HG03095 (cell line): Measurements from ENCODE around the gene ATP8A2.

Experiments used
- ATAC-seq: cut with Tn5 transposase; IDR thresholded peaks from one replicate; pipeline ENCODE4 v1.9.1; 2021; ENCODE audit warnings: moderate library complexity; ENCODE audit not compliant: unreplicated experiment

Gene ATP8A2

DNA sequence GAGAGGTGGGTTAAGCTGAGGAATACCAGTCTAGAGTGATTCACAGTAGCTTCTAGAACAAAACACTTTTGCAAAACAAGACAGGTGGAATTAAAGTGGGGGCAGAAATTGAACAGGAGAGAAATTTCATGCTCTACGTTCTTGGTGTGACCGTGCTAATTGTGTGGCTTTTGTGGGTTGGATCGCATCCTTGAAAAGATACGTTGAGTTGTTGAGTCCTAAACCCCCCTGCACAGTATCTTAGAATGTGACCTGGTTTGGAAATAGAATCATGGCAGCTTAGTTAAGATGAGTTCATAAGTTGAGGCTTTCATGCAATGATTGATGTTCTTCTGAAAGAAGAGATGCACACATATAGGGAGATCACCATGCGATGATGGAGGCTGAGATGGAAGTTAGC, 308.2 kb downstream of the ATP8A2 start:
- ATAC-seq = no peak

DNA sequence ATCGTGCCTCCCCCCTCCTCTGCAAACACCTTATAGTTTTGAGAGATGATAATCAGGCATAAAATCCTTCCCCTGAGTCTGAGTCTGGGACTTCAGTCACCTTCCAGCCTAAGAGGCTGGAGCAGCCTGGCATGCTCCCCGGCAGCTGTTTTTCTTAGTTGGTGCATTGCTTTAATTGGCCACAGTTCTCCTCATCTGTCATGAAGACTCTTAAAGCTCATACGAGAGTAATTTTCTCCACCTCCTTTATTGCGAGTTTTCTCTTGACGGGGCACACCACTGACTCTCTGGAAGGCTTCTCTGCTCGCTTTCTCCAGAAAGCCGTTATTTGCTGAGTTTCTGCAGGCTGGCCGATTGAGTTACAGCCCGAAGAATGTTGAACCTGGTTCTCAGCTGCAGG, 310.5 kb downstream of the ATP8A2 start:
- ATAC-seq = no peak

DNA sequence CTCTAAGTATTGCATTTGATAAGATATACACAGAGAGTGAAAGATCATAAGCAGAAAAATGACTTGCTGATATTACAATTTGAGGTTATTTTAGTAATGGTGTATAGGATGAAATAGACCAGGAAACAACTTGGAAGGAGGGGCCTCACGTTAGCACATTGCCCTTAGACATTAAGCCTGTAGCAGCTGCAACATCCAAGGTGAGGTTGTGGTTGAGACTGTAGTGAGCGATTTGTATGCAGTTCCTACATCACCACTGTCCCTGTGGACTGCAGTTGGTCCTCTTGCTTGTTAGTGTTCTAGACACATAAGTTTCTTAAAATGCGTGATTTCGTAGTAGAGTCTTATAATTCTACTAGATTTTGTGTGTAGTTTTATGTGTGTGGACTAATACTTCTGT, 311.3 kb downstream of the ATP8A2 start:
- no peak for ATAC-seq

DNA sequence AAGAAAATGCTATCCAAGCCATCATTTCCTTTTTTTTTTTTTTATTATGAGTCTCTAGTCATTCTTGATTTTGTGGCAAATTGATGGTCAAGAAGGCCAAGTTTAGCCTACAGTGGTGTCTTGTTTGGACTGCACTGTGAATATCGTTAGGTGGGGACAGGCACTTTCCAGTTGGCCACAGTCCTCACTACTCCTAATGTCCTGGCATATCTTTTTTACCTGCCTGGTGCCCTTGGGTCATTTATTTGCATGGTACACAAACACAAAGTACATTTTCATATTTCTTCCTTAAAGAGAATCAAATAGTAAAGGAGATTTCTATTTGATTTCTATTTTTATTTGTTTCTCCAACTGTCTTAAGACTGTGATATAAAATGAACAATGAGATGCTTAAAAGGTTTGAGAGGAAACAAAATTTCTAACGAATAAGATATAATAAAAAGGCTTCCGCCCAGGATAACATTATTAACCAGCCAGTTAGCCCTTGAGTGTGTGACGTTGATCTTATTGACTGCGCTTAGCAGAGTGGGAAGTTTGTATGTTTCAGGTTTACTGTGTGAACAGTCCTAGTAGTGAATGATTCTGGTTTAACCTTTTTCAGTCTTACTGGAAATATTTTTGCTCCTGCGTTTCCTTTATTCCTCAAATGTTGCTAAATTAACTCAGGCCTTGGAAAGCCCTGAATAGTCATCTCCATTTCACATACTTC, 312.0 kb downstream of the ATP8A2 start:
- no peak for ATAC-seq

DNA sequence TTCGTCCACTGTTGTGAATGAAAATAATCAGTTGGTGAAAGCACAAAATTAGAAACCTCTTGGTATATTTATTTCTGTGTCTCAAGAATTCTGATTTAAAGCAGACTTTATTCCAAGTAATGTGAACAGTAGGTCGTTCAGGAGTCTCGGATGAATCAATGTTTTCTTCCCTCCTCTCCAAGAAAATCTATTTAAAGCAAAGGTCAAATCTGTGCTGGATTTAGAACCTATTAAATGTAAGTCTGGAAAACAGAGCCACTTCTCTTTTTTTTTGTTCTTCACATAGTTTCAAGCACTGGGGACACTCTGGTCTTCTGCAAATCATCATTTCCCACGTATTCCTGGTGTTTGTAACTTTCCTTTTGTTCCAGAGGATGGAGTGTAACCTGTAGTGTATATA, 312.7 kb downstream of the ATP8A2 start:
- no peak for ATAC-seq

DNA sequence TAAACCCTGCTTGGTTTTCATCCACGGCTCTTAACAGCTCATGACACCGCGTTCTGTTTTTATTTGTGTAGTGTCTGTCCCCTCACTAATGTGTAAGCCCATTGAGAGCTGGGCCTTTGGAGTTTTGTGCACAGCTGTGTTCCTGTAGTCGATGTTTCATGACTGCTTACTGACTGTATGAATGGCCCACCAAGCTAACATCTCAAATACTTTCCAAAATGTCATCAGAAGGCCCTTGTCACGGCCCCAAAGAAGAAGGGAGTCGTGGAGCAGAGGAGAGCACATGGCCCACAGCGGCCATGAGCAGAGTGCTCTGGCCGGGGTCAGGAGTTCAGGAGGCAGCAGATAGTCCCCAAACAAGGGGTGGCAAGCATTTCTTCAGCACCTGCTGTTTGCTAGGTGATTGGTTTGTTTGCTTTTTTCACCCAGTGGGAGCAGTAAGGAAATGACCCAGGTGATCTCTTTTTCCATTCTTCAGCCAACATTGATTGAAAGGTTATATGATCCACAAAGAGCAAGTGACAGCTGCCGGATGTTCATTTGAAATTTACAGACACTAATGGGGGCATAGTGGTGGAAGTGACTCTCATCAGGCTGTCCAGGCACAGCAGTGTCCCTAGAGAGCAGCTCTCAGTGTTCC, 315.2 kb downstream of the ATP8A2 start:
- ATAC-seq = no peak

DNA sequence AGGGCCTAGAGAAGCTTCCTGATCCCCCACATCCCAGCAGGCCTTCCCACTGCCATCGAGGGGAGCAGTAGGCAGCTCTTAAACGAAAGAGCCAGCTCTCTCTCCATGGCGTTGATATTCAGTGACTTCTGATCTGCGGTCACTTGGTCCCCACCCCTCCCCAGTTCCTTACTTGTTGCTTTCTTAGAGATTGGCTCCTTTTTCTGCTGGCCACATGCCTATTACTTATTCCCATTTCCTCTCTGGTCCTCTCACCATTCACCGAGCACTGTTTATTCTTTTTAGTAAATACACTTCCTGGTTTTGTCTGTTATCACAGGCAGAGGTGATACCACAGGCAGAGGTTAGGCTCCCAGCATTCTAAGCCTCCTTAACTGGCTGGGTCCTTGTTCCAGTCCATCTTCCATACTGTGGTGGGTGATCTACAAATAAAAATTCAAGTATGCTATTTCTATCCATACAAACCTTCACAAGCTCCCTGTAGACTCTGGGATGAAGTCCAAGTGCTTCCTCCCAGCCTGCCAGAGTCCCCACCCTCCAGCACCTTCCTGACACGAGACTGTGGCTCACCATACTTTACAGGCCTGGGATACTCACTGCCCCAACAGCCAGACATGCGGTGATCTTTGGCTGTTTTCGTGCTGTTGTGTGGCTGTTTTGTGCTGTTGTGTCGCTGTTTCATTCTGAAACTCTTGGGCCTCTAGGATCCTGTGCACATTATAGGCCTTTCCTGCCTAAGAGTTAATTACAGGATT, 315.9 kb downstream of the ATP8A2 start:
- ATAC-seq = no peak

DNA sequence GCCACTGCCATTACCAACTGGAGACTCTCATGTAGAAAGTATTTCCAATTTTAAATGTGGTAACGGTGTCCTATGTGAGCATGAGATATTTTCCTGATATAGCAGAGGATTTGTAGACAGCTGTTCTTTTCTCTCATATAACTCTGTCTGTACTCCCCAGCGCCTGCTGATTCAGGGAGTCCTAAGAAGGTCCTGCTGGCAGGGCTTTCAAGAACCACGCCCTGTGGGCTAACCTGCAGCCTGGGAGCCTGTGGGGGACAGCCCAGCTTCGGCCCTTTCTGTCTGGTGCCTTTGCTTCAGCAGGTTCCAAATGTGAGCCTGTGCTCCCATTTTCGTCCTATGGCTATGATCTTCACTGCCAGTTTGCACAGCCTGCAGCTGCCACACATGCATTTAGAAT, 316.8 kb downstream of the ATP8A2 start:
- ATAC-seq = no peak

DNA sequence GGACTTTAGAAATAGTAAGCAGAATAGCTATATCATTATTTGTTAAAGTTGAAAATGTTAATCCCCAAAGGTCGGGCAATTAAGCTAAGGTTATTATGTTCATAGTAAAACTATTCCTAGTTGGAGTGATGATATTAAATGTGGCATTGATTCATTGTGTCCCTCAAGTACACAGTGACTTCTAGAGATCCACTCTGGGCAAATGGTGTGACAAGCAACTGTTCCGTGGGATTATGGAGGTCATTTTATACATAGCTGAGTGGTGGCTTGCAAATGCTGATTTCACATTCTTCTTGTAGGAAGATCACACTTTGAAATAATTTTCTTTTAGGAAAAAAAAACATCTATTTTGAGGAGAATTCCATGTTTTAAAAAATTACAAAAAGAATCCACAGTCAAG, 317.8 kb downstream of the ATP8A2 start:
- no peak for ATAC-seq

DNA sequence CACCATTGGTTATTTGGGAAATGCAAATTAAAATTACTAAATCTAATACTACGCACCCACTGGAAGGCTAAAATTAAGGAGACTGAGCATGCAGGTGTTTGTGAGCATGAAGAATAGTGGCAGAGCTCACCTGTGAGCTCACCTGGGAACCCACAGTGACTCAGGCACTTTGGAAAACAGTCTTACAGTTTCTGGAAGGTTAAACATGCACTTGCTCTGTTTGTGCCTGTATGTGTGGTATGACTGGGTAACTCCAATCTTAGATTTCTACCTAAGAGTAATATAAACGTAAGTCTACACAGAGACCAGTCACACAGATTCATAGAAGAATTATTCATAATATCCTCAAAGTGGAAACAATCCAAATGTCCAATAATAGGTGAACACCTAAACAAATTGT, 318.8 kb downstream of the ATP8A2 start:
- no peak for ATAC-seq

DNA sequence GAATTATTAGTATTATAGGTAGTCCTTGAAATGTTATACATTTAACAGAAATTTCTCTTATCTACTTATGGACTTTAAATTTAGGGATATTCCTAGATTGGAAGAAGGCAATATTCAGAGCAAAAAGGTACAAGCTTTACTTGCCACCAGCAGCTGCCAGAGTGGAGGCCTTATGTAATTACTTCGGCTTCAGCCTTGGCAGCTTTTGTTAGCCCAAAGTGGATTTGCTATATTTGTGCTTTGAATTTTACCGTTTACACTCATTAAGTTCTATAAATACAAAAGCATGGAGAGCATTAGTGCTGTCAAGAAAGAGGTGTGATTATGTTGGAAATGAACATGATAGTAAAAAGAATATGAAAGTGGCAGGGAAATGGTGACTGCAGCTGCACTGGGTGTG, 319.9 kb downstream of the ATP8A2 start:
- no peak for ATAC-seq

DNA sequence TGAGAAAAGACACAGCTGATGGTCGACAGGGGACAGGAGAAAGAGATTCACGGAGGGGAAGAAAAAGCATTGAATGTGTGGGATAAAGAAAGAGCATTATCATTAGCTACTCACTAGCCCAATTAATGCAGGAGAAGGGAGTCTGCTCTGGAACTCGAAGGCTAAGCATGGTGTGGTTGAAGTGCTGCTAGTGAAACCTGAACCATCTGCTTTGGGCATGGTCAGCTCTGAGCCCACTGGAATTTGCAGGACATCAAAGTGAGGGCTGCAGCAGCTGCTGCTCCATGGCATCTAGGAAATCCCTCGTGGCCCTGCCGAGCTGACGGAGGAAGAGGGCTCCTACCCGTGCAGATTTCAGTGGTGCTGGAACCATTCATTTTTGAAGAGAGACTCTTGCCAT, 320.3 kb downstream of the ATP8A2 start:
- no peak for ATAC-seq

DNA sequence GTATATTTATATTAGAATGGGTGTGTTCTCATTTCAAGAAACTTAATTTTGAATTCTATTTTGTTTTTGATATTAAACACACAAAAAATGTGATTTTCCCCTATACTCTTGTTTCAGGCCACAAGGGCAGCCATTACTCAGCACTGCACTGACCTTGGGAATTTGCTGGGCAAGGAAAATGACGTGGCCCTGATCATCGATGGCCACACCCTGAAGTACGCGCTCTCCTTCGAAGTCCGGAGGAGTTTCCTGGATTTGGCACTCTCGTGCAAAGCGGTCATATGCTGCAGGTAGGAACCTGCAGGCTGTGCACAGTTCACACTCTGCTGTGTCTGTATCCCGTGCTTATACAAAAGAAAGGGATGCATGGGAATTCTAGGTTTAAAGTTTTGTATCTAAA, 327.3 kb downstream of the ATP8A2 start:
- no peak for ATAC-seq

DNA sequence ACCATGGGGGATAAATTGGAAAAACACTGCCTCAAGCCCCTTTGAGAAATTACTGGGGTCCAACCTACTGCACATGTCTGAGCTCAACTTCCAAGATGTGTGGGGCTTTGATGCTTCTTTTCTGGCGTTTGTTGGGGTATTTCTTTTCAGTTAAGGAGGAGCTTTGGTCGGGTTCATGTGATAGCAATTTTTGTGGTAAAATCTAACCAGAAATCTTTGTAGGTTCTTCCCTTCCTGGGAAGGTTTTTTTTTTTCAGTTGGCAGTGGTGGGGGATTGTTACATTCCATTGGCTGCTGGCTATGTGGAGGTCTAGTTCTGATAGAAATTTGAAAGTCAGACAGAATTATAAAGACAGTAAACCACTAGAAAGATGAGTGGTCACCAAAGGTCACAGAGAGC, 327.8 kb downstream of the ATP8A2 start:
- ATAC-seq = no peak

DNA sequence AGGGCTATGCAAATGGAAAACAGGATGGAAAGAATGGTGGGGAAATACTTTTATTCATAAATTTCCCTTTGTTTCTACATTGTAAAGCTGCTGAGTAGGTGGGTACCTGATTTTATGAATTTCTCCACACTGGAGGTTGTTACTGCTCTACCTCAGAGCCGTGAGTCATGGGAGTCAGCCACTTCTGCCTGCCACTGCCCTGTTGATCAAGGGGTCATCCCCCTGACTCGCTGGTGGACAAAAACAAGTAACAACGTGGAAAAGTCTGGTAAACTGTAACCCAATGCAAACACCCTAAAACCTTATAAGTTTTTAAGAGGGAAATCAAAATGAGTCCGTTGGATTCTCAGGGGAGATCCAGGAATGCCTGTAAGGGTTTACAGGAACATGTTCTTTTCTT, 329.5 kb downstream of the ATP8A2 start:
- ATAC-seq = no peak

DNA sequence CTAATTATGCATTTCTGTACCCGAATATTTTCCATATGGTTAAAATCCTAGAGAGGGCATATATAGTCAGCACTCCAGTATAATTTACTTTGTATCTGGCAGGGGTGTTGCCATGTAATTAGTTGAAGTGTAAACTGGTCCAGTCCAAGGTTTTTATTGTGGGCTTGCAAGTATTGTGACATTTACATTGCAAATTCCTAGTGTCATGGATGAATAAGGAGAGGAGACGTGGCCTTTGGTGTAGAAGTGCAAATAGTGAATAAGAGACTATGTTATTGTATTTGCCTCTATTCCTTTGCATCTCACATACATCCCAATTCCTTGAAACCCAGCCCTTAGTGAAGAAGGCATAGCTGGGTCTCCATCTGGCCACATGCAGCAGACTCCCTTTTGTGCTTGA, 330.6 kb downstream of the ATP8A2 start:
- no peak for ATAC-seq

DNA sequence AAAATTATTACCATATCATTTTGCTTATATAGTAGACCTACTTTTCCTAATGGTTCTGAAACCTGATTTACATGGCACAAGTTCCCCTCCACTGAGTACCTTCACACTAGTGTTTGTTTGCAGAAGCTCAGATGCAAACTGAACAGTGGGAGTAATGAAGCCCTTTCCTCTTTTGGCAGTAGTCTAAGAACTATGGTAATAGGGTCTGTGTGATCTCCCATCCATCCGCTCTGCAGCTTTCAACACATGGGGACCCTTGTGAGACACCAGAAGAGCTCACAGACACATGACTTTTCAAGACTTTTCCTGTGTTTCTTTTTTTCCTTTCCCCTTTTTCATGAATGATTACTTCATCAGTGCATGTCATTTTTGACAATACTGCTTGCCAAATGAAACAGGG, 336.0 kb downstream of the ATP8A2 start:
- no peak for ATAC-seq

DNA sequence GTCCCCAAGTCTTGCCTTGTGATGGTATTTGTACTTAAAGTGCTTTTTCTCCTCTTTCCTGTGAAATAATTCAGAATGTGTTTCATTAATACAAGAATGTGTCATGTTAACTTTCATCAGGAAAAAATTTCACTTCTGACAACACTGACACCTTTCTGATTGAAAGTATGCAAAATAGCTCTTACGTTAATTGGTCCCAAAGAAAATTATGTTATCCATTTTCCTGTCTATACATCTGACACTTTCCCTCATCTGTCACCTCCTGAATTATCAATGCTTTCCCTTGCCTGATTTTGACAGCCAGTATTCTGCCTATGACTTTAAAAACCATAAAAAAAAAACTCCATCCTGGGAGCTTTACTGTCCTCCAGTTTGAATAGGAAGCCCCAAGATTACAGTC, 336.5 kb downstream of the ATP8A2 start:
- ATAC-seq = no peak

DNA sequence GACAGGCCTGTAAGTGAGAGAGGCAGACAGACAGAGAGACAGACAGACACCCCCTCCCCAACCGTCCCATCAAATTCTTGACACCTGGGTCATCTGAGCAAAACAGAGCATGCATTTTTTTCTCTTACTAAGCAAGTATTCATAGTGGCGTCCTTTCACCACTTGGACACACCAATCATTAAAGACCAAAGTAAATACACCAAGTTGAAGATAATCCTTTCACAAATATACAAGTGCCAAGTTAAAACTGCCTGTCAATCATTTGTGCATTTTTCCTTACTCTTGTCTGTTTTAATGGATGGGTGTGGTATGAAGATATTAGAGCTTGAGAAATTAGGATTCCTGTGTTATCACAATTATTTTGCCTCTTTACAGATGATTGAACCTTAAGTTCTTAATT, 337.3 kb downstream of the ATP8A2 start:
- ATAC-seq = no peak

DNA sequence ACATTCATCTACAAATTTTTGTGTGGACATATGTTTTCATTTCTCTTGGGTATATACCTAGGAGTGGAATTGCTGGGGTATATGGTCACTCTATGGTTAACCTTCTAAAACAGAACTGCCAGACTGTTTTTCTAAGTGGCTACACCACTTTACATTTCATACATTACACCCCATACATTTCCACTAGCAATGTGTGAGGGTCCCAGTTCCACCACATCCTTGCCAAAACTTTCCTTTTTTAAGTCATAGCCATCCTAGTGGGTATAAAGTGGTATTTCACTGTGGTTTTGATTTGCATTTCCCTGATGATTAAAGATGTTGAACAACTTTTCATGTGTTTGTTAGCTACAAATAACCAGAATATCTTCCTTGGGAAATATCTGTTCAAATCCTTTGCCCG, 344.0 kb downstream of the ATP8A2 start:
- no peak for ATAC-seq

DNA sequence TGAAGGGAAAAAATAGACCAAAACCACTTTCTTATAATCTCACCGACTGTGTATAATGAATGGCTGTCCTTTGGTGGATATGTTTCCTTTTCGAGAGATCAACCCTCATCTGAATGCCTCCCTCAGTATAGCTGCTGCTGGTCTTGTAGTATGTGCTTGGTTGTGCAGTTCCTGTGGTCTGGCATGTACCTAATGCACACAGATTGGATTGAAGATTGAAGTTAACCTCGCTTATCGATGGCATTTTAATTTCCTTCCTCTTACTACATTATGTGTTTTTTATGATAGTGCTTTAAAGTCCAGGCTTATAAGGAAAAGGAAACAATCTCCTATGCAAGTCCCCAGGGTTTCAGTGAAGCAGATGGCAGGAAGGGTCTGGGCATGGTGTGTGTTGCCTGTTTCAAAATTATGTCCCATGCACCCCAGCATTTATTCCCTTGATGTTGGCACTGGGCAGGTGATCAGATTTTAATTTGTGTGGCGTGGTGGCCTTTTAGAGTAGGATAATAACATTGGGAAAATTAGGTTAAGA, 346.0 kb downstream of the ATP8A2 start:
- ATAC-seq = no peak

DNA sequence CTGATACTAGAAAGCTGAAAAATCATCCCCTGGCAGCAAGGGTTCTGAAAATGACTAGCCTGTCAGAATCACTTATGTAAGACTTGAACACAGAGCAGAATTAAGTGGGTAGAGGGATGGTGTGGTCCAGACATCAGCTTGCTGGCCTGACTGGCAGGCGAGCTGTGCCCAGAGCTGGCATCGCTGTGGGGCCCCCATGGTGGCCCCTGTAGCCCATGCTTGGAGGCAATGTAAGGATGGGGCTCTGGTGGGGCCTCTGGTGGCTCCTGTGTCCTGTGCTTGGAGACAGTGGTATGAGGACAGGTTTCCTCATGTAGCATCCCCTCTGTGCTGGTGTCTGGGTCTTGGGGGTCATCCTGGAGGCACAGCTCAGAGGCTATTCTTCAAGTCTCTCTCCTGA, 347.9 kb downstream of the ATP8A2 start:
- ATAC-seq = no peak
